Adipocyte (in vitro differentiated cells): ENCODE data around the gene SLCO1C1.
A peak's percentile ranks its signal among the peaks of the same experiment; 100 is the strongest.

Experiments used
- DNase-seq: peaks from one replicate; pipeline ENCODE4 v3.0.0-alpha.2; 2015; ENCODE audit warnings: low read depth
- H3K27me3 ChIP-seq: replicated peaks from 2 replicates; pipeline ENCODE4 v1.7.0; 2013; ENCODE audit warnings: mild to moderate bottlenecking, low read length, moderate library complexity; ENCODE audit not compliant: control insufficient read depth, insufficient read depth
- H3K36me3 ChIP-seq: 2 replicates; pipeline ENCODE4 v1.7.0; 2013; ENCODE audit warnings: low read length, mild to moderate bottlenecking, moderate library complexity; ENCODE audit not compliant: control insufficient read depth, insufficient read depth, severe bottlenecking
- H3K4me1 ChIP-seq: 2 replicates; pipeline ENCODE4 v1.7.0; 2013; ENCODE audit warnings: mild to moderate bottlenecking, low read length, moderate library complexity; ENCODE audit not compliant: control insufficient read depth, insufficient read depth
- H3K4me3 ChIP-seq: 2 replicates; pipeline ENCODE4 v1.7.0; 2013; ENCODE audit warnings: mild to moderate bottlenecking, low read length, moderate library complexity
- H3K9ac ChIP-seq: 2 replicates; pipeline ENCODE4 v1.7.0; 2013; ENCODE audit warnings: mild to moderate bottlenecking, low read length, moderate library complexity
- H3K9me3 ChIP-seq: 2 replicates; pipeline ENCODE4 v1.7.0; 2013; ENCODE audit warnings: mild to moderate bottlenecking, low read length, moderate library complexity; ENCODE audit not compliant: control insufficient read depth

The SLCO1C1 gene

DNA sequence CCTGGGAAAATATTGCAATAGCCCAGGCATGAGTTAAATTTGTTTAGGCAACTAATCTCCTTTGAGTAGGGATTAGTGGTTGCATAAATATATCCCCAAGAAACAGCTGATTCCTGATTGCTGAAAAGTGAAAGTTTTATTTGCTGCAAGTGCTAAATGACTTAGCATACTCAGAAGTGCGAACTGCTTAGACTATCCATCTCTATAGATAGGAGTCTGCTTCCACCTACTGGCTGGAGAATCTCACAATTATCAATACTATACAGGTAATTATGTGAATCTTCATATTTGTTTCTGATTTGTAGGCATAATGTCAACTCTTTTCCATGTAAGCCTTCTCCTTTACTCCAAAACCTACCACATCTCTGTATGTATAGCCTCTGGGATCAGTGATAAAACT lies 103.4 kb downstream of the SLCO1C1 start:
- no peak overlapping the region for H3K9ac ChIP-seq
- H3K36me3 ChIP-seq, result no peaks in the 10 kb centered on the region
- H3K4me3 ChIP-seq, result no peak overlapping the region
- H3K4me1 ChIP-seq, result peaks cover 11% of the 10 kb centered on the region
- DNase-seq, result peak; percentile 57
- no peaks in the 10 kb centered on the region for H3K27me3 ChIP-seq
- H3K9me3 ChIP-seq, result no peaks in the 10 kb centered on the region

DNA sequence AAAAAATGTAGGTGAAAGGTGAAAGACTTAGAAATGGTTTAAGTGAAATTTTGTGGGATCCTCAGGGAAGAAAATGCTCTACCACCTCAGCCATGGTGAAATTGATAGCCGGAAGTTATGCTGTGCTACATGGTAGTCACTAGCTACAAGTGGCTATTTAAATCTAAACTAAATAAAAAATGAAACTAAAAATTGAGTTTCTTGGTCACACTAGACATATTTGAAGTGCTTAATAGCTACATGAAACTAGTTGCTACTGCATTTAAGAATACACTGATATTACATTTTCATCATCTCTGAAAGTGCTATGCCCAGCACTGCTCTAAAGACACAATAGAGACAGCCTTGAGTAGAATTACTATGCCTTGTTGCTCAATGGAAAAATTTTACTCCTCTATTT lies 105.0 kb downstream of the SLCO1C1 start:
- H3K27me3 ChIP-seq, result peaks cover 2% of the 10 kb centered on the region
- DNase-seq, result peak; percentile 24

DNA sequence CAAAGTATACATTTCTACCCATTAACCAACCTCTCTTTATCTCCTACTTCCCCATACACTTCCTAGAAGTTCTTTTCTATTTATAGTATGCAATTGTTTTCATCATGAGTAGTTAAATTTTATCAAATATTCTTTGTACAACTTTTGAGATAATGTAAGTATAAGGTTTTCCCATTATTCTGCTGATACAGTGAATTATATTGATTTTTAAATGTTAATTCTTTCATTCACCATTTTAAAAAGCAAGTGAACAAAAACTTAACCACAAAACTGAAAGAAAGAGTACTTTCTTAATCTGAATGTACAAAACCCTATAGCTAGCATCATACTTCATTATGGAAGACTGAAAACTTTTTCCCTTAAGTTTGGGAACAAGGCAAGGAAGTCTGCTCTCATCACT lies 105.9 kb downstream of the SLCO1C1 start:
- Histone ChIP-seq H3K9ac (no peak overlapping the region), H3K4me3 (no peak overlapping the region), H3K27me3 (peaks cover 5% of the 10 kb centered on the region), H3K9me3 (no peaks in the 10 kb centered on the region), H3K36me3 (no peaks in the 10 kb centered on the region), H3K4me1 (peaks cover 11% of the 10 kb centered on the region)
- no peak for DNase-seq

More for the DNA sequence above, 105.0 kb downstream of the SLCO1C1 start:
- H3K4me1 ChIP-seq, result peaks cover 11% of the 10 kb centered on the region
- no peaks in the 10 kb centered on the region for H3K9me3 ChIP-seq
- no peak overlapping the region for H3K4me3 ChIP-seq
- no peak overlapping the region for H3K9ac ChIP-seq
- H3K36me3 ChIP-seq, result no peaks in the 10 kb centered on the region
